ENCODE measurements around the gene YTHDC2. TPM values are rescaled to one million over a fixed set of nuclear protein-coding genes. Genes with fewer than 3 reads are reported as not detected.

YTHDC2 gene
- total RNA-seq, 2 donors from 2014 or later: 20.8 to 36.9 TPM

GRCh38 chr5:113487416-113487780 lies 26.1 kb upstream of the YTHDC2 start:
- WGBS, 2 donors: 0 to 9% methylated on average over 17 to 18 of the region's 18 CpGs
- peak overlapping the region in 1 of 4 donors; percentile 52 for H3K27ac ChIP-seq
- no peak for TF ChIP-seq POLR2A (IDR thresholded peaks at IDR 0.05)
- TF ChIP-seq CTCF (IDR thresholded peaks at IDR 0.05): no peak
- intact Hi-C loops (cut with DNase I): no loop called here
- no peaks in the 10 kb centered on the region for H3K27me3 ChIP-seq
- ATAC-seq (peak; percentile 28), DNase-seq (peak in 1 of 4 donors; percentile 18)
- no peaks in the 10 kb centered on the region for H3K36me3 ChIP-seq (replicated peaks in 1 of 2; ENCODE audit: insufficient read depth in 1 of 2, low read depth in 2 of 2)
- no peaks in the 10 kb centered on the region for H3K9me3 ChIP-seq
- H3K4me1 ChIP-seq: peaks cover 22% of the 10 kb centered on the region
- H3K4me3 ChIP-seq: peak overlapping the region in 1 of 2 donors; percentile 21

DNA sequence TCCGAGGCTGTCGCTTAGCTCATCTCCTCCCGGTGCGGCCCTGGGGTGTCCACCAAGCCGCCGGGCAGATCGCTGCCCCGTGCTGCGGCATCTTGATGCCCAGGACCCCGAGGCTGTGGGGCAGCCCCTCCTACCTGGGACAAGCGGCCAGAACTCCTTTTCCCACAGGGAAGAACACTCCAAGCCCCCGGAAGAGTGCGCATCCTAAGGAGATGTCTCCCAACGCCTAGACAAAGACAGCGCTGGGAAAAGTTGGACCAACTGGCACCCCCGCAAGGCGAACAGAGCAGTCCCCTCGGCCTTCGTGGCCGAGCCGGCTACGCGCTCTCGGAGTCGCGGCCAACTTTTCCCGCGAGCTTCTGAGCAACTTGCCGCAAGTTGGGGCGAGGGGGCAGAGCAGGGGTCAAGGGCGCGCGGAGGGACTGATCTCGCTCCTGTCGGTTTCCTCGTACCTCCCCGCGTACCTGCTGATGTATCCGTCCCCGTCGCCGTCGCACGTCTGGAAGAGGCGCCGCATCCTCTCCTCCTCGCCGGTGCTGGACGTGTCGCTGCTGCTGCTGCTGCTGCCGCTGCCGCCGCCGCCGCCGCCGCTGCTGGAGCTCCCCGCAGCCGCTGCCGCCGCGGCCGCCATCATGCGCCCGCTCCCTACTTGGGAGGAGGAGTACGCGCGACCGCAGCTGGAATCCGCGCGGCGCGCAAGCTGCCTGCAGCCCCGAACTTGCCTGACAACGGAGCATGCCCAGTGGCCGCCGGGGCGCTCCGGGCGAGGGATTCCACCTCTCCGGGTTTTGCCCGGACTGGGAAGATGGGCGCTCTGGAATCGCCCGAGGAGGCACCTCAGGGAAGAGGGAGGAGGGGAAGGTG lies 25.5 kb upstream of the YTHDC2 start, which contains the start of gene MCC:
MCC (minus strand) TSS at position 673 of the 864 bp plus-strand sequence.
- H3K27ac ChIP-seq: peak within 1 kb of the TSS in 3 of 4 donors; percentile 28 to 56 (median 52)
- 0 to 1% methylated on average over 2 to 82 of the region's 86 CpGs for WGBS, 2 donors
- H3K36me3 ChIP-seq (replicated peaks in 1 of 2; ENCODE audit: insufficient read depth in 1 of 2, low read depth in 2 of 2): no peaks in the 10 kb centered on the region
- peak within 1 kb of the TSS; percentile 13 to 21 for H3K4me3 ChIP-seq
- ATAC-seq (peak; percentile 83), DNase-seq (peak; percentile 61 to 77 (median 73))
- intact Hi-C loops (cut with DNase I): no loop called here
- no peaks in the 10 kb centered on the region for H3K27me3 ChIP-seq
- H3K9me3 ChIP-seq: no peaks in the 10 kb centered on the region
- peak; percentile 6 to 53 (median 50) for TF ChIP-seq POLR2A (IDR thresholded peaks at IDR 0.05)
- no peak for TF ChIP-seq CTCF (IDR thresholded peaks at IDR 0.05)
- peaks cover 22% of the 10 kb centered on the region for H3K4me1 ChIP-seq

DNA sequence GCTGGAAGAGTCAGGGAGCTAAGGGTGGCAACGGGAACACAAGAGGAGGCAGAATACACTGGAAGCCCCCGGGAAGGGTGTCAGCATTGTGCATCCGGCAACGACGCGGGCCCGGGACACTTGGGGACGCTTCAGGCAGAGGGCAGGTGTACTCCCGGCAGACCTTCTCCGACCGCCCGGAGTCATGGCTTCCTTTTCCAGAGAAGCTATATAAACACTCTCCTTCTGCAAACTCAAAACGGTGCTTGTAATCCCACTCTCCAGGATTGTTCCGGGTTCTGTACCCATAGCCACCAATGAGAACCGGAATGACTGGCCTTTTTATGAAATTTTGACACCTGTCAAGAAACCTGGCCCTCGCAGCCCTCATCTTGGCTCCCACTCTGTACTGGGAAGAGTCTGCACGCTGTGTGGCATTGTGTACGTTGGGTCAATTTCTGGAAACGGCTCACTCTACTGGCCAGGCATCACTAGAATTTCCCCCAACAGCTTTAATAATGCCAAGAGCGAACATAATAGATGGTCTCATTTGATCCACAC lies 24.8 kb upstream of the YTHDC2 start:
- H3K36me3 ChIP-seq (replicated peaks in 1 of 2; ENCODE audit: insufficient read depth in 1 of 2, low read depth in 2 of 2): no peaks in the 10 kb centered on the region
- TF ChIP-seq CTCF (IDR thresholded peaks at IDR 0.05) (no peak), POLR2A (IDR thresholded peaks at IDR 0.05) (no peak)
- H3K9me3 ChIP-seq: no peaks in the 10 kb centered on the region
- peak overlapping the region in 1 of 2 donors; percentile 21 for H3K4me3 ChIP-seq
- DNase-seq: no peak
- peak; percentile 24 for ATAC-seq
- intact Hi-C loops (cut with DNase I): no loop called here
- H3K4me1 ChIP-seq: peaks cover 22% of the 10 kb centered on the region
- no peaks in the 10 kb centered on the region for H3K27me3 ChIP-seq
- WGBS, 2 donors: 8 to 10% methylated on average over 20 of the region's 20 CpGs
- H3K27ac ChIP-seq: peak overlapping the region in 3 of 4 donors; percentile 28 to 56 (median 52)

DNA sequence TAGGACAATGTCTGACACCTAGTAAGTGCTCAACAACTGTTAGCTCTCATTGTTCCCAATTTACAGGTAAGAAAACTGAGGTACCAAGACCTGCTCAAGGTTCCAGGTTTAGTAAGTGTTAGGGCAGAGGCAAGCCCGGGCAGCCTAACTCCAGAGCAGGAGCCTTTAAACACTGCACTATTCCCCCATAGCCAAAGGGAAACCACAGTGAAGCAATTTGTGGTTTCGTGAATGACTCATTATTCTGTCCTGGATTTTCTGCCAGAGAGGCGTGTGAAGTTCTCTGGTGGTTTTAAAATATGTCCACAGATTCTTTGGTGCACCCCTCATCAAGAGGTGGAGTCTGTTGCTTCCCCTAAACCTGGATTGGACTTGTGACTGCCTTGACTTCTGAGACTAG lies 24.2 kb upstream of the YTHDC2 start:
- Histone ChIP-seq H3K4me1 (peaks cover 22% of the 10 kb centered on the region), H3K27ac (peak overlapping the region in 1 of 4 donors; percentile 56), H3K36me3 (replicated peaks in 1 of 2; ENCODE audit: insufficient read depth in 1 of 2, low read depth in 2 of 2) (no peaks in the 10 kb centered on the region), H3K27me3 (no peaks in the 10 kb centered on the region), H3K4me3 (no peak overlapping the region), H3K9me3 (no peaks in the 10 kb centered on the region)
- intact Hi-C loops (cut with DNase I): no loop called here
- DNase-seq (peak in 2 of 4 donors; percentile 9 to 52), ATAC-seq (peak; percentile 41)
- 45 to 63% methylated on average over 3 of the region's 3 CpGs for WGBS, 2 donors
- TF ChIP-seq POLR2A (IDR thresholded peaks at IDR 0.05) (no peak), CTCF (IDR thresholded peaks at IDR 0.05) (no peak)
